Neural cell (in vitro differentiated cells): Measurements from ENCODE around the gene LPCAT3.

ENCODE experiments used
- CTCF ChIP-seq: fragments of 450-650 bp; IDR thresholded peaks from 2 replicates; pipeline ENCODE4 v1.5.1; 2014; ENCODE audit warnings: antibody characterized with exemption, mild to moderate bottlenecking, moderate library complexity; ENCODE audit not compliant: poor library complexity, severe bottlenecking
- EP300 ChIP-seq: fragments of 450-650 bp; conservative IDR thresholded peaks from 2 replicates; pipeline ENCODE4 v1.6.1; 2014; ENCODE audit warnings: antibody characterized with exemption, mild to moderate bottlenecking, moderate library complexity; ENCODE audit not compliant: poor library complexity, severe bottlenecking
- RAD21 ChIP-seq: fragments of 450-650 bp; conservative IDR thresholded peaks from 2 replicates; pipeline ENCODE4 v1.6.1; 2014; ENCODE audit warnings: antibody characterized with exemption, mild to moderate bottlenecking, moderate library complexity
- SMC3 ChIP-seq: fragments of 450-650 bp; conservative IDR thresholded peaks from 2 replicates; pipeline ENCODE4 v1.6.1; 2014; ENCODE audit warnings: antibody characterized with exemption, mild to moderate bottlenecking, moderate library complexity; ENCODE audit not compliant: poor library complexity
- TAF1 ChIP-seq: IDR thresholded peaks from 2 replicates; pipeline ENCODE4 v1.6.1; 2012; ENCODE audit warnings: low read depth

GRCh38 chr12:6959058-6959804 is 59.0 kb downstream of the LPCAT3 start:
- TF ChIP-seq SMC3 (no peak), CTCF (no peak), RAD21 (no peak), EP300 (no peak), TAF1 (no peak)
